Activated CD8-positive, alpha-beta T cell treated with anti-CD3 and anti-CD28 coated beads, Interleukin-2, amount 10 ng/mL, durations not matched to agents 7 days and 5 days (primary cell): ENCODE data around the gene KCNQ4. TPM values are rescaled to one million over a fixed set of nuclear protein-coding genes. Genes with fewer than 3 reads are reported as not detected.

Experiments
- ATAC-seq: fragments of 150-1000 bp; cut with Tn5 transposase; one replicate; pipeline ENCODE4 v1.10.0; 2021; ENCODE audit warnings: moderate library complexity
- CTCF ChIA-PET: fragments of 350-600 bp; sonication (Branson Sonifier 250); formaldehyde crosslinking; loops from one replicate; lab custom pipeline; 2021; ENCODE audit warnings: antibody characterized with exemption; lab: Charles Lee
- POLR2A ChIA-PET: fragments of 350-600 bp; sonication (Branson Sonifier 250); formaldehyde crosslinking; loops from one replicate; lab custom pipeline; 2021; ENCODE audit warnings: antibody characterized with exemption; lab: Charles Lee
- DNase-seq: peaks from one replicate; pipeline ENCODE4 v3.0.0-alpha.2; 2020
- H3K27ac Mint-ChIP-seq: one replicate; pipeline ENCODE4 v1.8.0; 2021; ENCODE audit warnings: mild to moderate bottlenecking, mixed read lengths
- H3K27me3 Mint-ChIP-seq: one replicate; pipeline ENCODE4 v1.8.0; 2021; ENCODE audit warnings: low read depth, mixed read lengths
- H3K36me3 Mint-ChIP-seq: one replicate; pipeline ENCODE4 v1.8.0; 2021; ENCODE audit warnings: low read depth, mixed read lengths
- H3K4me1 Mint-ChIP-seq: one replicate; pipeline ENCODE4 v1.8.0; 2021; ENCODE audit warnings: low read depth, mixed read lengths
- H3K4me3 Mint-ChIP-seq: one replicate; pipeline ENCODE4 v1.8.0; 2021; ENCODE audit warnings: mild to moderate bottlenecking, mixed read lengths
- H3K9me3 Mint-ChIP-seq: one replicate; pipeline ENCODE4 v1.8.0; 2022; ENCODE audit warnings: mixed read lengths; ENCODE audit not compliant: insufficient read depth
- total RNA-seq, 2 experiments: library from RNA; stranded (reverse); gene quantifications; one replicate each; pipeline ENCODE4 v1.2.3, GENCODE V29; 2021

The KCNQ4 gene
- total RNA-seq, 2 experiments from 2014 or later = 0.73 to 0.87 TPM

DNA sequence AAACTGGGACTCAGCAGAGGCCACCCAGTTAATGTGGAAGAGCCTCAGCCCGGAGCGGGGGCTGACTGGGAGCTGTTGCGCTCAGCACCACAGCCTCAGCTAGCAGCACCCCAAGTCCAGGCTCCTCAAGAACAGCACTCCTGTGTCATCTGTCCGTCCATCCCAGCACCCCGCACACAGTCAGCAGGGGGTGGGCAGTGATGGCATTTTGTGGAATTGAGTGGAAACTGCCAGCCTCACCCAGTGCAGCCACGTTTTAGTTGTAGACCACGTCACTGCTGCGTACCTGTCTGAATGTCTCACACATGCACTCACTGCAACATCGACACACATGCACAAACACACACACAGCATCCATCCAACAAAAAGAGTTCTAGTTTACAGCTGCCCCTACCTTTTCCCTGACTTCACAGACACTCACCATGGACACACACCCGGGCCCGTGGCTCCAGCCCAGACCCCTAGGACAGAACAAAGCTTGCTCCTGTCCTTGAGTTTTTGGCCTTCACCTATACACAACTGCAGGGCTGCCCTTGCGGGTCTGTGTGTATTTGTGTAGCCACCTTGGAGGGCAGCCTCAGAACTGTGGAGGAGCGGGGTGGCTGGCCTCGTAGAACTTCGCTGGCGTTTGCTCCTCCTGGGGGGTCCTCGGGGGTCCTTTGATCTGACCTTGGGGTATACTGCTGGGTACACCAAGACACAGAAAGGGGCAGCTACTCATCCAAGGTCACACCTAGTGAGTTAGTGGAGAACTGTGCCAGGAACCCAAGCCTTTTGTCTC is 5.2 kb downstream of the KCNQ4 start:
- H3K27ac Mint-ChIP-seq = no peak overlapping the region
- peaks cover 14% of the 10 kb centered on the region for H3K27me3 Mint-ChIP-seq
- H3K36me3 Mint-ChIP-seq = no peaks in the 10 kb centered on the region
- ATAC-seq (no peak), DNase-seq (no peak)
- peaks cover 19% of the 10 kb centered on the region for H3K4me1 Mint-ChIP-seq
- H3K9me3 Mint-ChIP-seq = no peaks in the 10 kb centered on the region
- ChIA-PET POLR2A (no interaction called here), CTCF (interaction anchor here (0.8 to 4.9 kb wide), 2 partner anchors 14 to 61 kb away, joined by 3 to 28 read pairs; no protein-coding TSS in a partner anchor)
- no peak overlapping the region for H3K4me3 Mint-ChIP-seq

DNA sequence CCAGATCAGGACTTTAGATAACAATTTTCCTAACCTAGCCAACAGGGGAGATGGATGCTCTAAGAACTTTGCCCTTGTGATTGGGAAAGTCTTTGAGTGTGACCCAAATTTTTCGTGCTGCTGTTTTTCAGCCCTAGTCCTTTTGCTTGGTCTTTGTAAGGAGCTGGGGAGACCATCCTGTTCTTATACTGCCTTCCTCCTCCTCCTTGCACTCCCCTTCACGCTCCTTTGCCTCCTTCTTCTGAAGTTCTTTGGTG is 5.7 kb downstream of the KCNQ4 start:
- DNase-seq = no peak
- Mint-ChIP-seq H3K36me3 (no peaks in the 10 kb centered on the region), H3K9me3 (no peaks in the 10 kb centered on the region), H3K4me1 (peaks cover 24% of the 10 kb centered on the region), H3K4me3 (no peak overlapping the region), H3K27ac (no peak overlapping the region), H3K27me3 (peaks cover 13% of the 10 kb centered on the region)
- ChIA-PET POLR2A (no interaction called here), CTCF (interaction anchor here (0.8 to 4.9 kb wide), 2 partner anchors 14 to 61 kb away, joined by 3 to 28 read pairs; no protein-coding TSS in a partner anchor)
- no peak for ATAC-seq

DNA sequence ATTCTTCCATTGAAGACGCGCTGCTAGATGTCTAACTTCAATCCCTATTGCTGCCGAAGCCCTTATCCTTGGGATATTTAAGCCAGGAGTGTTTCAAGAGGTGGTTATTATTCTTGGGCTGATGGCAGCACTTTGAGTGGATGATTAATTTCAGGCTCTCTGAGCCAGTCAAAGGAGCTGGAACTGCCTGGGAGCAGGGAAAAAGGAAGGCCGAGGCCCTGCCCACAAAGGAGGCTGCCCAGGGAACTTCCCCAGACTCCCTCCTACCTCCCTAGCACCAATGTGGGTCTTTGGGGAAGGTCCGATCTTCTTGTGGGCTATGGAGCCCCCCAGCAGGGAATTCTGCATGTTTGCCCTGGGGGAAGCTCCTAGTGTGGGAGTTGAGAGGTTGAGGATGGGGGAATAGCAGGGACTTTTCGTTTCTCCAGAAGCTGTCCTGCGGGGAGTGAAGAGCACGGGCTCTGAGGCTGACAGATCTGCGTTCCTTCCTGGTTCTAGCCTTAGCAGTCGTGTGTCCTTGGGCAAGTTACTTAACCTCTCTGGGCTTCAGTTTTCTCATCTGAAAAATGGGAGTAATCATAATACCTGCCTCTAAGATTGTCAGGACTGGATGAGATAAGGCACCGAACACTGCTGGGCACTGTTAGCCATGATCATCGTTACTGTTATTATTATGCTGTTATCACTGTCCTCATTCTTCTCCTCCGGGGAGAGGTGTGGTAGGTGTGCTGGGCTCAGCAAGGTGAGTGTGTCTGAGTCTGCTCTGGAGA is 6.3 kb downstream of the KCNQ4 start:
- ChIA-PET CTCF (interaction anchor here (0.8 to 4.9 kb wide), 2 partner anchors 15 to 60 kb away, joined by 3 to 28 read pairs; no protein-coding TSS in a partner anchor), POLR2A (interaction anchor here (0.6 kb wide), 1 partner anchor 16 kb away, joined by 3 read pairs; no protein-coding TSS in a partner anchor)
- no peak overlapping the region for H3K4me3 Mint-ChIP-seq
- H3K9me3 Mint-ChIP-seq = no peaks in the 10 kb centered on the region
- ATAC-seq = no peak
- H3K27ac Mint-ChIP-seq = no peak overlapping the region
- H3K27me3 Mint-ChIP-seq = peaks cover 9% of the 10 kb centered on the region
- no peaks in the 10 kb centered on the region for H3K36me3 Mint-ChIP-seq
- no peak for DNase-seq
- peaks cover 26% of the 10 kb centered on the region for H3K4me1 Mint-ChIP-seq

DNA sequence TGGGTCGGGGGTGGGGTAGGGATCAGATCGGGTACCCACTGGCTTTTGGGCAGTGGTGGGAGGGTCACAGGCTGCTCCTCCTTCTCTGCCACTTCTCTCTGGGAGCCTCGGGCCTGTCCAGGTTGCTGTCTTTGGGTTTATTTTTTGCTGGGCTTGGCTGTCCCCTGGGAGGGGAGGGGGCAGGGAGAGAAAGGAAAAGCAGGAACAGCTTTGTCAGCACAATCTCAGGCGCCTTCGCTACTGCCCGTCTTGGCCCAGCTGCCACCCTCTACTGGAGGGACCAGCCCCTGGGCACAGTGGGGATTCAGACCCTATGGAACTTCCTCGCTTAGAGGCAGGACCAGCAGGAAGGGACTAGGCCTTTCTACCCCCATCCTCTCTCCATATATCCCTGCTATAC is 8.4 kb downstream of the KCNQ4 start:
- DNase-seq (no peak), ATAC-seq (no peak)
- POLR2A ChIA-PET = no interaction called here
- Mint-ChIP-seq H3K4me3 (no peak overlapping the region), H3K4me1 (peaks cover 36% of the 10 kb centered on the region), H3K9me3 (no peaks in the 10 kb centered on the region), H3K27me3 (peaks cover 2% of the 10 kb centered on the region), H3K27ac (no peak overlapping the region), H3K36me3 (no peaks in the 10 kb centered on the region)
- CTCF ChIA-PET = interaction anchor here (1.3 kb wide), 1 partner anchor 58 kb away, joined by 3 read pairs; no protein-coding TSS in a partner anchor

DNA sequence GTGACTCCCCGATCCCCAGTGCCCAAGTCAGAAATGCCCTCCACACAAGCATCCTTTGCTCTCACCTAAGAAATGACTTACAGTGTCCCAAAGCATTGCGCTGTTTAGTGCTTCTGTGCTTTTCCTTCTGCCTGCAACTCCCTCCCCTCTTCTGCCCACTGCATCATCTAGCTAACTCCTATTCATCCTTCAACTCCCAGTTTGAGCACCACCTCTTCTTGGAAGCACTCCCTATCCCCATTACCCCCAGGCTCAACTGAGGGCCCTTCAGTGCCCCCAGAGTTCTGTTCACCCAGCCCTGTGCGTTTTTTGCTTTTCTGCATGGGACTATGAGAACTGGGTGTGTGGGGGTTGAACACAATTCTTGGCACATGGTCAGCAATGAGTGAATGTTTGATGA is 10.0 kb downstream of the KCNQ4 start:
- Mint-ChIP-seq H3K27me3 (peaks cover 2% of the 10 kb centered on the region), H3K4me1 (peaks cover 44% of the 10 kb centered on the region), H3K27ac (peak overlapping the region; percentile 96), H3K9me3 (no peaks in the 10 kb centered on the region), H3K4me3 (no peak overlapping the region), H3K36me3 (no peaks in the 10 kb centered on the region)
- no peak for DNase-seq
- CTCF ChIA-PET = interaction anchor here (1.0 to 6.4 kb wide), 2 partner anchors 20 to 168 kb away, joined by 3 to 69 read pairs; no protein-coding TSS in a partner anchor
- POLR2A ChIA-PET = no interaction called here
- no peak for ATAC-seq

DNA sequence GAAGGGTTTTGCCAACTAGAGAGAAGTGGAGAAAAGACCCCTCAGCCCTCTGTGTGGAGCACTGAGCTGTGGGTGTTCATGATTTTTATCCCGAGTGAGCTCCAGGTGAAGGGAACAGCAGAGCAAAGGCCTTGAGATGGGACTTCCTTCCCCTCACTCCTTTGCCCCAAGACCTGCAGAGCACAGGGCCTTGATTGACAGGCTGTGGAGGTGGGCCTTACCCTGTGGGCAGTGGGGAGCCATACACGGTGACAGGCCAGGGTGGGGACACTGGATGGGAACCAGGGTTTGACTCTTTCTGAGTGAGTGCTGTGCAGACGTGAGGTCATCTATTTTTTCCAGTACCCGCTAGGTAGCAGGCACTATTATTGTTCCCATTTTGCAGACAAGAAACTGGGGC is 10.5 kb downstream of the KCNQ4 start:
- peaks cover 2% of the 10 kb centered on the region for H3K27me3 Mint-ChIP-seq
- no peak for DNase-seq
- peaks cover 44% of the 10 kb centered on the region for H3K4me1 Mint-ChIP-seq
- H3K36me3 Mint-ChIP-seq = no peaks in the 10 kb centered on the region
- H3K27ac Mint-ChIP-seq = peak overlapping the region; percentile 96
- no peak for ATAC-seq
- ChIA-PET CTCF (interaction anchor here (1.0 to 6.4 kb wide), 4 partner anchors 20 to 169 kb away, joined by 3 to 69 read pairs (median 4); no protein-coding TSS in a partner anchor), POLR2A (no interaction called here)
- H3K9me3 Mint-ChIP-seq = no peaks in the 10 kb centered on the region
- H3K4me3 Mint-ChIP-seq = no peak overlapping the region

DNA sequence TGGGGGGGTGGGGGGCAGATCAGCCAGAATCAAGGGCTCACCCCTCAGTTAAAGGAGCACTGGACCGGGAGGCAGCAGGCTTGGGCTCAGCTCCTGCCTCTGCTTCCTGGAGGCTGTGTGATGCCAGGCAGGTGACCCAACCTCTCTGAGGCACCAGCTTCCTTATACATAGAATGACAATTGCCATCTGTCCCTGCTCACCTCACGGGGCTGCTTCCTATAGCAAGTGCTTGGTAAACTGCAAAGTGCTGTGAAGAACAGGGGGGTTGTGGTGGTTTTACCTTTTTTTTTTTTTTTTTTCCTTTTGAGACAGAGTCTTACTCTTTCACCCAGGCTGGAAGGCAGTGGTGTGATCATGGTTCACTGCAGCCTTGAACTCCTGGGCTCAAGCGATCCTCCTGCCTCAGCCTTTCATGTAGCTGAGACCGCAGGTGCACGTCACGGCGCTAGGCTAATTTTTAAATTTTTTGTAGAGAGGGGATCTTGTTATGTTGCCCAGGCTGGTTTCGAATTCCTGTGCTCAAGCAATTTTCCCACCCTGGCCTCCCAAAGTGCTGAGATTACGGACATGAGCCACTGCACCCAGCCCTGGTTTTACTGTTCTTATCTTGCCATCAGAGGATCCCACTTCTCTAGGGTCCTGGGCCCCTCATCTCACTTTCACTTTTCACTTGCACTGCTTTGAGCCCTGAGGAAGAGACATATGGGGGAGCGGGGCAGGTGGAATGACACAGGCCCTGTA is 11.6 kb downstream of the KCNQ4 start:
- Mint-ChIP-seq H3K9me3 (no peaks in the 10 kb centered on the region), H3K4me1 (peaks cover 46% of the 10 kb centered on the region), H3K27ac (peak overlapping the region; percentile 96), H3K36me3 (no peaks in the 10 kb centered on the region), H3K4me3 (peak overlapping the region; percentile 68), H3K27me3 (peaks cover 2% of the 10 kb centered on the region)
- POLR2A ChIA-PET = interaction anchor here (1.4 to 2.2 kb wide), 4 partner anchors 12 to 67 kb away, joined by 5 to 8 read pairs (median 6); partner anchors contain the start of gene CITED4
- CTCF ChIA-PET = interaction anchor here (0.6 to 6.4 kb wide), 8 partner anchors 21 to 158 kb away, joined by 3 to 69 read pairs (median 4); partner anchors contain the start of gene CITED4
- ATAC-seq = peak; percentile 84
- peak; percentile 67 for DNase-seq

DNA sequence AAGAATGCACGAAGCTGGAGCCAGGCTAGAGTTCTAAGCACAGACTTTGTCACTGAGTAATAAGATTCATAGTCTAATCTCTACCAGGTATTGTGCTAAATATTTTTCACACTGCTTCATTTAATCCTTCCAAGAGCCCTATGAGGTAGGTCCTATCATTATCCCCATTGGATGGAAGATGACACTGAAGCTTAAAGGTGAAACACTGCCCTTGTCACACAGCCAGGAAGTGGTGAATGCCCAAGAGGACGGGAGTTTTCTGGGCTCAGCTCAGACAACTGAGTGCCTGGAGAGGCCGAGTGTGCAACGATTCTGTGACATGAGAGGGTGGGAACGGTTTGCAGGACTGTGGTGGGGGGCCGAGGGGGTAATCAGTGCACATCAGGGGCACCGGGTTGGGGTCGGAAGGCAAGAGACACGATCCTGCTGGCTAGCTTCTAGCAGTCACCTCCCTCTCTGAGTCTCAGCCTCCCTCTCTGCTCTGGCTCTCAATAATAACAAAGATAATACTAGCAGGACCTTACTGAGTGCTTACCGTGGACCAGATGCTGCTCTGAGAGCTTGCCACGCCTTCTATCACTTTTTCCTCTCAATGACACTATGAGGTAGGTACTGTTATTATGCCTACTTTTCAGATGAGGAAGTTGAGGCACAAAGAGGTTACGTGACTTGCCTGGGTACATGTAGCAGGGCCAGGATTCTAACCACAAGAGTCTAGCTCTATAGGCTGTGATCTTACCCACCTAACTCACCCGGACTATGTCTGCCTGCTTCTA is 12.4 kb downstream of the KCNQ4 start:
- DNase-seq (peak; percentile 51), ATAC-seq (peak; percentile 62)
- no peaks in the 10 kb centered on the region for H3K9me3 Mint-ChIP-seq
- H3K27me3 Mint-ChIP-seq = peaks cover 2% of the 10 kb centered on the region
- POLR2A ChIA-PET = interaction anchor here (1.4 to 2.2 kb wide), 5 partner anchors 13 to 105 kb away, joined by 4 to 8 read pairs (median 6); partner anchors contain the start of genes CITED4 and NFYC
- peaks cover 52% of the 10 kb centered on the region for H3K4me1 Mint-ChIP-seq
- CTCF ChIA-PET = interaction anchor here (1.2 to 6.4 kb wide), 5 partner anchors 22 to 157 kb away, joined by 3 to 69 read pairs (median 6); no protein-coding TSS in a partner anchor
- peak overlapping the region; percentile 68 for H3K4me3 Mint-ChIP-seq
- no peaks in the 10 kb centered on the region for H3K36me3 Mint-ChIP-seq
- peak overlapping the region; percentile 96 for H3K27ac Mint-ChIP-seq

DNA sequence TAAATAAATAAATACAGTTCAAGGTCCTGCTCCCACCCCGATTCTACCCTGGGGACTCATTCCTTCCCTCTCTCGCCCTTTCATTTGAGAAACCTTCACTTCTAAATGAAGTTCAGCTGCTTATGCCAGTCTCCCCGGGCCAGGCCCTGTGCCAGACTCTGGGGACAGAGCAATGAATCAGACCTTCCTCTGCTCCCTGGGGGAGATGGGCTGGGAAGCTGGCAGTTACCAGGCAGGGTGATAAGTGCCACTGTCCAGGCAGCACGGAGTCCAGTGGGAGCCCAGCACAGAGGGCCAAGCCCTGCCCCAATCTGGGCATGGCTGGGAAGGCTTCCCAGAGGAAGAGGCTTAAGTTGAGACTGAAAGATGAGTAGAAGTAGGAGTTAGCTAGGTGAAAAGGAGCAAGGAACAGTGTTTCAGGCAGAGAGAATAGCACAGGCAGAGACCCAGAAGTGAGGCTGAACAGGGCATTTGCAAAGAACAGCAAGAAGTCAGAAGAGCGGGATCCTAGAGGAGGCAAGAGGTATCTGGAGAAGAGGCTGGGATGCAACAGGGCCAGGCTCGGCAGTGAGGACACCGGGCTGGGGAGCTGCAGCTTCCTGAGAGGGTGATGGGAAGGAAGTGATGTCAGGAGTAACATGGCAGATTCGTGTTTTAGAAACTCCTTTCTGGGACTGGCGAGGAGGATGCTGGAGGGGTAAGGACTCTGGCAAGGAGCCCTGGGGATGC is 13.5 kb downstream of the KCNQ4 start:
- Mint-ChIP-seq H3K9me3 (no peaks in the 10 kb centered on the region), H3K27me3 (peaks cover 2% of the 10 kb centered on the region), H3K4me1 (peaks cover 62% of the 10 kb centered on the region), H3K36me3 (no peaks in the 10 kb centered on the region), H3K4me3 (peak overlapping the region; percentile 3), H3K27ac (peak overlapping the region; percentile 74)
- ChIA-PET CTCF (interaction anchor here (0.8 to 6.4 kb wide), 7 partner anchors 15 to 156 kb away, joined by 3 to 69 read pairs (median 5); no protein-coding TSS in a partner anchor), POLR2A (interaction anchor here (1.4 to 2.2 kb wide), 3 partner anchors 44 to 106 kb away, joined by 4 to 8 read pairs (median 7); partner anchors contain the start of genes CITED4 and NFYC)
- DNase-seq (no peak), ATAC-seq (no peak)

DNA sequence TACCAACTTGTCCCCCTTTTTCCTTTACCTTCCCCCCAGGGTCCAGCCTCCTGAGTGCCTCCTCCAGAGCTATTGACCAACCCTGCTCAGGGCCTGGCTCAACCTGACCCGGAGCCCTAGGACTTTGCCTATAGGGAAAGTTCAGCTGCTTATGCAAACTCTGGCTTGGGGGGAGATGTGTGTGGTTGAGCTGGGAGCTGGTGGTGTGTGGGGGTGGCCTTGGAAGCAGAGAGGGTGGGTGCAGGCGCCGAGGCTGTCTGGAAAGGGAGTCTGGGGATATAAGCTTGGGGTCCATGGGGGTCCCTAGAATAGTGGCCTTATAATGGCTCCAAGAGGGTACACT is 14.1 kb downstream of the KCNQ4 start:
- CTCF ChIA-PET = interaction anchor here (0.8 to 6.4 kb wide), 6 partner anchors 16 to 155 kb away, joined by 3 to 69 read pairs (median 5); no protein-coding TSS in a partner anchor
- Mint-ChIP-seq H3K36me3 (no peaks in the 10 kb centered on the region), H3K4me1 (peaks cover 63% of the 10 kb centered on the region), H3K27me3 (peaks cover 3% of the 10 kb centered on the region), H3K9me3 (no peaks in the 10 kb centered on the region), H3K27ac (peak overlapping the region; percentile 74), H3K4me3 (no peak overlapping the region)
- POLR2A ChIA-PET = interaction anchor here (1.0 kb wide), 1 partner anchor 266 kb away, joined by 3 read pairs; no protein-coding TSS in a partner anchor
- no peak for ATAC-seq
- DNase-seq = no peak
